Smooth muscle cell (in vitro differentiated cells): ENCODE measurements around the gene FAM83G. TPM values are rescaled to one million over a fixed set of nuclear protein-coding genes. Genes with fewer than 3 reads are reported as not detected.
A peak's percentile ranks its signal among the peaks of the same experiment; 100 is the strongest.
"Not testable (repeated sequence)": the region's sequence is repeated elsewhere in the genome, so short reads cannot be mapped to it uniquely, and the experiment has no call there.

Experiments
- DNase-seq: peaks from one replicate; lab custom pipeline; 2025; ENCODE audit not compliant: unreplicated experiment; lab: John Stamatoyannopoulos, UW
- H2AFZ ChIP-seq: fragments of 200-600 bp; sonication (generic); 2 replicates; pipeline ENCODE4 v1.6.0; 2016; ENCODE audit warnings: antibody characterized with exemption, low read depth, mild to moderate bottlenecking
- H3F3A ChIP-seq: fragments of 200-600 bp; sonication (generic); 2 replicates; pipeline ENCODE4 v1.6.0; 2017; ENCODE audit warnings: antibody characterized with exemption, low read depth
- H3K27ac ChIP-seq: fragments of 200-600 bp; sonication (generic); 2 replicates; pipeline ENCODE4 v1.5.1; 2016; ENCODE audit warnings: low read depth, mild to moderate bottlenecking
- H3K27me3 ChIP-seq: fragments of 200-600 bp; sonication (generic); 2 replicates; pipeline ENCODE4 v1.6.1; 2016; ENCODE audit warnings: low read depth, mild to moderate bottlenecking
- H3K36me3 ChIP-seq: fragments of 200-600 bp; sonication (generic); 2 replicates; pipeline ENCODE4 v1.5.1; 2016; ENCODE audit warnings: low read depth
- H3K4me1 ChIP-seq: fragments of 200-600 bp; sonication (generic); 2 replicates; pipeline ENCODE4 v1.5.1; 2016; ENCODE audit warnings: low read depth
- H3K4me2 ChIP-seq: fragments of 200-600 bp; sonication (generic); 2 replicates; pipeline ENCODE4 v1.6.0; 2016; ENCODE audit warnings: mild to moderate bottlenecking
- H3K4me3 ChIP-seq: fragments of 200-600 bp; sonication (generic); 2 replicates; pipeline ENCODE4 v1.5.1; 2016; ENCODE audit warnings: mild to moderate bottlenecking
- H3K79me2 ChIP-seq: fragments of 200-600 bp; sonication (generic); 2 replicates; pipeline ENCODE4 v1.6.0; 2016; ENCODE audit warnings: low read depth, mild to moderate bottlenecking
- H3K9ac ChIP-seq: fragments of 200-600 bp; sonication (generic); 2 replicates; pipeline ENCODE4 v1.6.0; 2016; ENCODE audit warnings: low read depth
- H3K9me3 ChIP-seq: fragments of 200-600 bp; sonication (generic); replicated peaks from 2 replicates; pipeline ENCODE4 v1.5.1; 2016; ENCODE audit warnings: low read depth
- H4K20me1 ChIP-seq: fragments of 200-600 bp; sonication (generic); 2 replicates; pipeline ENCODE4 v1.6.0; 2016; ENCODE audit warnings: low read depth
- WGBS: methylation state at CpG from one replicate; pipeline ENCODE4 v1.1.7; 2016; ENCODE audit warnings: low lambda C conversion rate; 5-methylcytosine and 5-hydroxymethylcytosine counted together
- polyA plus RNA-seq: library from polyadenylated mRNA; unstranded; fragments of >200 nt; fragmentation: Nextera tagmentation; extraction: Ambion mirVana; gene quantifications from 2 replicates; pipeline ENCODE4 v1.2.1, GENCODE V29; 2016
- total RNA-seq: library from RNA; depleted of rRNA; stranded (reverse); fragments of >200 nt; gene quantifications from 2 replicates; pipeline ENCODE4 v1.2.3, GENCODE V29; 2014
- TF ChIP-seq, protein P1 (sequence below): fragments of 200-600 bp; sonication (generic); IDR thresholded peaks from 2 replicates; pipeline ENCODE4 v1.5.1; 2017; ENCODE audit warnings: borderline replicate concordance, mild to moderate bottlenecking, antibody characterized with exemption; ENCODE audit not compliant: insufficient read depth, poor library complexity, severe bottlenecking

The FAM83G gene, protein sequence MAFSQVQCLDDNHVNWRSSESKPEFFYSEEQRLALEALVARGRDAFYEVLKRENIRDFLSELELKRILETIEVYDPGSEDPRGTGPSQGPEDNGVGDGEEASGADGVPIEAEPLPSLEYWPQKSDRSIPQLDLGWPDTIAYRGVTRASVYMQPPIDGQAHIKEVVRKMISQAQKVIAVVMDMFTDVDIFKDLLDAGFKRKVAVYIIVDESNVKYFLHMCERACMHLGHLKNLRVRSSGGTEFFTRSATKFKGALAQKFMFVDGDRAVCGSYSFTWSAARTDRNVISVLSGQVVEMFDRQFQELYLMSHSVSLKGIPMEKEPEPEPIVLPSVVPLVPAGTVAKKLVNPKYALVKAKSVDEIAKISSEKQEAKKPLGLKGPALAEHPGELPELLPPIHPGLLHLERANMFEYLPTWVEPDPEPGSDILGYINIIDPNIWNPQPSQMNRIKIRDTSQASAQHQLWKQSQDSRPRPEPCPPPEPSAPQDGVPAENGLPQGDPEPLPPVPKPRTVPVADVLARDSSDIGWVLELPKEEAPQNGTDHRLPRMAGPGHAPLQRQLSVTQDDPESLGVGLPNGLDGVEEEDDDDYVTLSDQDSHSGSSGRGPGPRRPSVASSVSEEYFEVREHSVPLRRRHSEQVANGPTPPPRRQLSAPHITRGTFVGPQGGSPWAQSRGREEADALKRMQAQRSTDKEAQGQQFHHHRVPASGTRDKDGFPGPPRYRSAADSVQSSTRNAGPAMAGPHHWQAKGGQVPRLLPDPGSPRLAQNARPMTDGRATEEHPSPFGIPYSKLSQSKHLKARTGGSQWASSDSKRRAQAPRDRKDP
- total RNA-seq (10.0 and 14.2 TPM in 2 replicates), polyA plus RNA-seq (8.2 and 16.0 TPM in 2 replicates)

DNA sequence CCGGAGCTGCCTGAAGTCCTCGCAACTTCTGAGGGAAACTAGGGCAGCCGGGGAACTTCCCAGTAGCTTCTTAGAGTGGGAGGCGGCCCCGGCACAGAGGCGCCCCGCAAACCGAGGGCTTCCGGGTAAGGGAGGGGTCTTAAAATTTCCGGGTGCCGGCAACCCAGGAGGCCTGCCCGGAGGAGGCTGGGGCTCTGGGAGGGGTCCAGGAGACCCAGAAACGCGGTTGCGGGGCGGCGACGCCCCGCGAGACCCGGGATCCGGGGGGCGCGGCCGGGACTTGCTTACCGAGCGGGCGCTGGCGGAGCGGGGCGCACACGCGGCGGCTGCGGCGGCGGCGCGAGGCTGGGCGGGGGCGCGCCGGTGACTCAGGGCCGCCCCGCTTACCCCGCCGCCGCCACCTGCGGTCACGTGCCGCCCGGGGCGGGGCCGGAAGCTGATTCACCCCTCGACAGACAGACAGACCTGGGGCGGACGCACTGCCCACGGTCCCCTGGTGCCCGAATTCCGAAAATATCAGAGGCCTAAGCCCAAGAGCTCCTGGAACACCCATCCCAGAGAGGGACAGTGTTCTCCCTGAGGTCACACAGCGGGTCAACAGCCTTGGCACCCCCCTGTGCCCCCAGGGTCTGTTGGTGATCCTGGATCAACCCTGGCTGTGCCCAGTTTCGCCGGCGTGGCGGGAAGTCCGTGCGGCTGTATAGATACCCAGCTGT lies at the start of gene FAM83G:
Gene FAM83G, minus strand, starts transcription at position 344 of the 716 bp plus-strand sequence. CDS start 723 bp downstream, outside the sequence.
- Histone ChIP-seq H3K36me3 (no peaks in the 10 kb centered on the region), H3K9me3 (no peaks in the 10 kb centered on the region), H3K27ac (peak within 1 kb of the TSS; percentile 85), H3K79me2 (peaks cover 6% of the 10 kb centered on the region), H3F3A (peaks cover 4% of the 10 kb centered on the region), H3K4me1 (peaks cover 13% of the 10 kb centered on the region), H4K20me1 (peaks cover 41% of the 10 kb centered on the region), H3K4me3 (peak within 1 kb of the TSS; percentile 76), H2AFZ (peak within 1 kb of the TSS; percentile 91), H3K9ac (peak within 1 kb of the TSS; percentile 90), H3K27me3 (no peaks in the 10 kb centered on the region), H3K4me2 (peak within 1 kb of the TSS; percentile 99)
- TF ChIP-seq, protein P1, sequence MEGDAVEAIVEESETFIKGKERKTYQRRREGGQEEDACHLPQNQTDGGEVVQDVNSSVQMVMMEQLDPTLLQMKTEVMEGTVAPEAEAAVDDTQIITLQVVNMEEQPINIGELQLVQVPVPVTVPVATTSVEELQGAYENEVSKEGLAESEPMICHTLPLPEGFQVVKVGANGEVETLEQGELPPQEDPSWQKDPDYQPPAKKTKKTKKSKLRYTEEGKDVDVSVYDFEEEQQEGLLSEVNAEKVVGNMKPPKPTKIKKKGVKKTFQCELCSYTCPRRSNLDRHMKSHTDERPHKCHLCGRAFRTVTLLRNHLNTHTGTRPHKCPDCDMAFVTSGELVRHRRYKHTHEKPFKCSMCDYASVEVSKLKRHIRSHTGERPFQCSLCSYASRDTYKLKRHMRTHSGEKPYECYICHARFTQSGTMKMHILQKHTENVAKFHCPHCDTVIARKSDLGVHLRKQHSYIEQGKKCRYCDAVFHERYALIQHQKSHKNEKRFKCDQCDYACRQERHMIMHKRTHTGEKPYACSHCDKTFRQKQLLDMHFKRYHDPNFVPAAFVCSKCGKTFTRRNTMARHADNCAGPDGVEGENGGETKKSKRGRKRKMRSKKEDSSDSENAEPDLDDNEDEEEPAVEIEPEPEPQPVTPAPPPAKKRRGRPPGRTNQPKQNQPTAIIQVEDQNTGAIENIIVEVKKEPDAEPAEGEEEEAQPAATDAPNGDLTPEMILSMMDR = no peak
- peak; percentile 32 for DNase-seq
- 9% methylated on average over 36 of the region's 67 CpGs for WGBS

DNA sequence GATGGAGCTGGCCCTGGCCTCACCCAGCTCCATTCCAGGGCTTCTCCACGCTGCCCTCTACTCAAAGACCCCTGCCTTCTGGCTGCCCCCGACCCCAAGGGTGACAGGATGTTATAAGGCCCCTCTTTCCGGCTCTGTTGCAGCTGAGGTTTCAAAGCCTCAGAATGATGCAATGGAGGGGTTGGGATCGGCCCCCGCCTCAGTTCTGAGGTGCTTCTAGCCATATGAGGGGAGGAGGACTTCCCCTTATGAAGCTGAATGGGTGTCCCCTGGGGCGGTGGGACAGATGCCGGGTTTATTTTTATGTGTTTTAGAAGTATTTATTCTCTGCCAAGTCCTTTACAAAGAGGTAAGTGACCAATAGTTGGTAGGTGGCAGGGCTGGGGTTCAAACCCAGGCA lies 44.3 kb upstream of the FAM83G start:
- DNase-seq, H3K9ac ChIP-seq, H3K79me2 ChIP-seq, H3F3A ChIP-seq, H4K20me1 ChIP-seq, H3K27ac ChIP-seq, H3K4me3 ChIP-seq, H3K27me3 ChIP-seq, H3K9me3 ChIP-seq, H3K36me3 ChIP-seq, H2AFZ ChIP-seq, H3K4me2 ChIP-seq, H3K4me1 ChIP-seq: not testable (repeated sequence)
- WGBS = 97% methylated on average over 3 of the region's 7 CpGs

DNA sequence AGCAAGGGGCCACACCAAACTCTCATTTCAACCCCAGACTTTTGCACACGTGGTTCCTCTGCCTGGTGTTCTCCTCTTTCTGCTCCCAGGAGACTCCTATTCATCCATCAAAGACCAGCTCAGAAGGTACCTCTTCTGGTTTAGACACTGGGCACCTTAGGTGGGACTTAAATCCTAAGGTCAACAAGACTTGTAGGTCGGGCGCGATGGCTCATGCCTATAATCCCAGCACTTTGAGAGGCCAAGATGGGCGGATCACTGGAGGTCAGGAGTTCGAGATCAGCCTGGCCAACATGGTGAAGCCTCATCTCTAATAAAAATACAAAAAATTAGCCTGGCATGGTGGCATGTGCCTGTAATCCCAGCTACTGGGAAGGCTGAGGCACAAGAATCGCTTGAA lies 42.9 kb upstream of the FAM83G start:
- not testable (repeated sequence) for H3K9me3 ChIP-seq, H3K4me1 ChIP-seq, DNase-seq, H2AFZ ChIP-seq, H3K9ac ChIP-seq, H4K20me1 ChIP-seq, H3K4me3 ChIP-seq, H3K36me3 ChIP-seq, H3K4me2 ChIP-seq, H3K27me3 ChIP-seq, H3K79me2 ChIP-seq, H3K27ac ChIP-seq, H3F3A ChIP-seq
- WGBS = 96% methylated on average over 5 of the region's 7 CpGs

DNA sequence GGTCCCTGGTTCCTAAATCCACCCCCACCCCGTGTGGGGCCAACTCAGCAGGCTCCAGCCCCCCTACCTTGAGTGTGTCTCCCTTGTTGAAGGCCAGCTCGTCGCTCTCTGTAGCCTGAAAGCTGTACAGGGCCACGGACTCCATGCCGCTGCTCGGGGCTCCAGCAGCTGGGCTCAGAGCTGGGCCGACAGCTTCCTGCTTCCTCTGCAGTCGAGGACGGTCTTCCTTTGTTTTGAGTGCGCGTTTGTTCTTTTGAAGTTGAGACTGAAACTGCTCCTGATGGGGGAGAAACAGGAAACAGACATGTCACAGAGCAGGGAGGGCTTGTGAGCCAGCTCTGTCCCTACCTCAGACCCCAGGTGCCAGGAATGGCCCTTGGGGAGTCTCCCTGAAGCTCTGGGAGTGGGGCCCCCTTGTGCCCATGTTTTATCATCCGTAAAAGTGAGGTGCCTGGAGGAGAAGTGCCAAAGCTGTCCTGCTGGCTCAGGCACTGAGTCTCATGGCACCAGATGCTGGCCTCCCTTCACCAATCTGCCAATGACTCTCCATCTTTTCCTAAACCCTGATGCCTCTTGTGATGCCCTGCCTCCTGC lies 42.3 kb upstream of the FAM83G start, which contains the start of gene GRAP:
Gene GRAP, minus strand, starts transcription at position 176 of the 594 bp plus-strand sequence. Its CDS starts 31 bp downstream, at position 145.
- H3K27ac ChIP-seq, H4K20me1 ChIP-seq, H3K9me3 ChIP-seq, H3F3A ChIP-seq, H3K79me2 ChIP-seq, H2AFZ ChIP-seq, H3K36me3 ChIP-seq, DNase-seq, H3K4me2 ChIP-seq, H3K4me3 ChIP-seq, H3K9ac ChIP-seq, H3K4me1 ChIP-seq, H3K27me3 ChIP-seq: not testable (repeated sequence)
- WGBS = no CpG with 5 or more reads among the region's 12 CpGs

DNA sequence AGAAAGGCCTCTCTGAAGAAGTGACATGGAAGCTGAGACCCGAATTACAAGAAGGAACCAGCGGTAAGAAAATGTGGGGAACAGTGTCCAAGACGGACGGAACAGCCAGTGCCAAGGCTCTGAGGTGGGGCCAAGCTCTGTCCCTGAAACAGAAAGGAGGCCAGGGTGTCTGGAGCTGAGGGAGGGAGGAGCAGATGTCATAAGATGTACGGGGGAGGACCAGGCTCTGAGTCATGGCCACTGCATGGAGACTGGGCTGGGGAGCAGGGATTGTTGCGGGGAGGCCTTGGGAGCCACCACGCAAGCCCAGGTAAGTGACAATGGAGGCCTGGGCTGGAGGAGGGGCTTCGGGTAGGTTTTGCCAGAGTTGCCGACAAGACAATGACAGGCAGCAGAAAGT lies 40.1 kb upstream of the FAM83G start:
- H3K27me3 ChIP-seq, H4K20me1 ChIP-seq, H3K4me1 ChIP-seq, H3K79me2 ChIP-seq, H2AFZ ChIP-seq, H3K36me3 ChIP-seq, H3K27ac ChIP-seq, DNase-seq, H3K9me3 ChIP-seq, H3K4me3 ChIP-seq, H3F3A ChIP-seq, H3K4me2 ChIP-seq, H3K9ac ChIP-seq: not testable (repeated sequence)
- WGBS = no CpG with 5 or more reads among the region's 9 CpGs

DNA sequence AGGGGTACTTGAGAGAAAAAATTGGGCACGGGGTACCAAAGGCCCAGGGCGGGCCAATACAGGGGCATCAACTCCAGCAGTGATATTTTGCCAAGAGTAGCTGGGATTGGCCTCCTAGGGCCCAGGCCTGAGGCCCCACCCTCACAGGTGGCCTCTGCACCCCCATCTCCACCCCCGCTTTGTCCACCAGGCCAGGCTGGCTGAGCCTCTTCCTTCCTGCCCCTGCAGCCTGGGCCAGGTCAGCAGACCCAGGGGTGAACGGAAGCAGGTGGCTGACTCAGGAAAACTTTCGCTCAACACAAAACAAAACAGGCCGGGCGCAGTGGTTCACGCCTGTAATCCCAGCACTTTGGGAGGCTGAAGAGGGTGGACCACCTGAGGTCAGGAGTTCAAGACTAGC lies 38.5 kb upstream of the FAM83G start:
- not testable (repeated sequence) for H3K4me3 ChIP-seq, H3K36me3 ChIP-seq, H3K4me1 ChIP-seq, H3F3A ChIP-seq, H2AFZ ChIP-seq, H3K79me2 ChIP-seq, H3K9me3 ChIP-seq, H4K20me1 ChIP-seq, H3K4me2 ChIP-seq, H3K27ac ChIP-seq, H3K27me3 ChIP-seq, H3K9ac ChIP-seq, DNase-seq
- no CpG with 5 or more reads among the region's 8 CpGs for WGBS

DNA sequence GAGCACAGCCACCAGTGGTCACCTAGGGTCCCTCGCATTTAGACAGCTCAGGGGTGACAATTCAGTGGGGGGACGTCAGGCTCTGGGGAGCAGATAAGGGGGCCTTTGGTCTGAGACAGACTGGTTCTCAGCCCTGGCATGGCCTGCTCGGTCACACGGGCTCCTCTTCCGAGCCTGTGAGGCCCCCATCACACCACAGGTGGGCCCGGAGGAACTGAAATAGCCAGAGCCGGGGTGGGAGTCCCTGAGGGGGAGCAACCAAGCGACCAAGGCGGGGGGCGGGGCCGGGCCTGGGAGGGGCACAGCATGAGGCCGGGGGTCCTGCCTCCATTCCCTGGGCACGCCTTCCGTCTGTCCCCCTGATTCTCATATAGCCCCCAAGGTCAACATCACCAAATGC lies 37.8 kb upstream of the FAM83G start:
- not testable (repeated sequence) for H3F3A ChIP-seq, H3K27me3 ChIP-seq, H2AFZ ChIP-seq, H3K4me1 ChIP-seq, H3K4me3 ChIP-seq, H3K36me3 ChIP-seq, H3K4me2 ChIP-seq, H3K9me3 ChIP-seq, H3K79me2 ChIP-seq, H3K9ac ChIP-seq, H4K20me1 ChIP-seq, DNase-seq, H3K27ac ChIP-seq
- WGBS = no CpG with 5 or more reads among the region's 14 CpGs
